ENCODE measurements around the gene KCMF1. TPM values are rescaled to one million over a fixed set of nuclear protein-coding genes. Genes with fewer than 3 reads are reported as not detected.

The KCMF1 gene
- total and polyA plus RNA-seq, 2 of the 13 experiments (the other 11 are each of a cell fraction or from before 2014, with no cell fraction given) = 62.1 to 116 TPM

DNA sequence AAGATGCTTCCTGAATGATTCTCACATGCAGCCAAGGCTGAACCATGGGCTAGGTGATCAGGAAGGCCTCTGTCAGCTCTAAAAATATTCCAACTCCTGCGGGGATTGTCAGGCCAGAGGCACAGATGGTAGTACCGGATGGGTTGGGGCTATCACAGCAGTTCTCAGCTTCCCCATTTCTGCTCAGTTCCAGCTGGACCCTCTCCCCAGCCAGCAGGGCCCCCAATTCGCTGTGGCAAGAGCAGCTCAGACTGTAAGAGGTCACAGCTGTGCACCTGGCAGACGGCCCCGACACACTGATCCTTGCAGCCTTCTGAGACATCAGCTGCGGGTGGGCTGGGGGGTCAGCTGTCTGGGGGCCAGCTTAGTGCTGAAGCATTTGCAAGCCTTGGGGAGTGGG lies 118.6 kb downstream of the KCMF1 start (continued):
- TF ChIP-seq, protein P1, sequence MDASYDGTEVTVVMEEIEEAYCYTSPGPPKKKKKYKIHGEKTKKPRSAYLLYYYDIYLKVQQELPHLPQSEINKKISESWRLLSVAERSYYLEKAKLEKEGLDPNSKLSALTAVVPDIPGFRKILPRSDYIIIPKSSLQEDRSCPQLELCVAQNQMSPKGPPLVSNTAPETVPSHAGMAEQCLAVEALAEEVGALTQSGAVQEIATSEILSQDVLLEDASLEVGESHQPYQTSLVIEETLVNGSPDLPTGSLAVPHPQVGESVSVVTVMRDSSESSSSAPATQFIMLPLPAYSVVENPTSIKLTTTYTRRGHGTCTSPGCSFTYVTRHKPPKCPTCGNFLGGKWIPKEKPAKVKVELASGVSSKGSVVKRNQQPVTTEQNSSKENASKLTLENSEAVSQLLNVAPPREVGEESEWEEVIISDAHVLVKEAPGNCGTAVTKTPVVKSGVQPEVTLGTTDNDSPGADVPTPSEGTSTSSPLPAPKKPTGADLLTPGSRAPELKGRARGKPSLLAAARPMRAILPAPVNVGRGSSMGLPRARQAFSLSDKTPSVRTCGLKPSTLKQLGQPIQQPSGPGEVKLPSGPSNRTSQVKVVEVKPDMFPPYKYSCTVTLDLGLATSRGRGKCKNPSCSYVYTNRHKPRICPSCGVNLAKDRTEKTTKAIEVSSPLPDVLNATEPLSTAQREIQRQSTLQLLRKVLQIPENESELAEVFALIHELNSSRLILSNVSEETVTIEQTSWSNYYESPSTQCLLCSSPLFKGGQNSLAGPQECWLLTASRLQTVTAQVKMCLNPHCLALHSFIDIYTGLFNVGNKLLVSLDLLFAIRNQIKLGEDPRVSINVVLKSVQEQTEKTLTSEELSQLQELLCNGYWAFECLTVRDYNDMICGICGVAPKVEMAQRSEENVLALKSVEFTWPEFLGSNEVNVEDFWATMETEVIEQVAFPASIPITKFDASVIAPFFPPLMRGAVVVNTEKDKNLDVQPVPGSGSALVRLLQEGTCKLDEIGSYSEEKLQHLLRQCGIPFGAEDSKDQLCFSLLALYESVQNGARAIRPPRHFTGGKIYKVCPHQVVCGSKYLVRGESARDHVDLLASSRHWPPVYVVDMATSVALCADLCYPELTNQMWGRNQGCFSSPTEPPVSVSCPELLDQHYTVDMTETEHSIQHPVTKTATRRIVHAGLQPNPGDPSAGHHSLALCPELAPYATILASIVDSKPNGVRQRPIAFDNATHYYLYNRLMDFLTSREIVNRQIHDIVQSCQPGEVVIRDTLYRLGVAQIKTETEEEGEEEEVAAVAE (CRISPR knock-in tag; IDR thresholded peaks at IDR 0.05; ENCODE audit: borderline replicate concordance) = no peak
- TF ChIP-seq KDM6A (CRISPR knock-in tag; IDR thresholded peaks at IDR 0.05; ENCODE audit: low read depth) = no peak

DNA sequence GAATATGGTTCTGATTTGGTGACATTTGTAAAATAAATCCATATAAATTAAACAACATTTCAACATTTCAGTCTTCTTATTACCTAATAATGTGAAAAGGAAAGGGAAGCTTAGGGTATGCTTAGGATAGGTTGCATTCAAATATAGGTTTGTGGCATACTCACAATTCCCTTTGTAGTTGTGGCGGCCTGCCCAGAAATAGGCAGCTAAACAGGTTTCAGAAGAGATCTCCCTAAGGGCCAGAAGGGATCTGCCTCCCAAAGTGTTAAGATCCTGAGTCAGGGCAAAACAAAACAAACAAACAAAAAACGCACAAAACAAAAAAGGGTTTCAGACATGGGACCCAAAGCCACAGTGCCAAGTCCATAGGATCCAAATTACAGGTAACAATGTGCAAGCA lies 120.9 kb downstream of the KCMF1 start:
- Histone ChIP-seq H3K9me3 (ENCODE audit: low read length) (no peaks in the 10 kb centered on the region), H3K79me2 (ENCODE audit: insufficient read depth, low read length) (no peaks in the 10 kb centered on the region), H3K36me3 (replicated peaks in 1 of 2; ENCODE audit: control insufficient read depth in 1 of 2, insufficient read depth in 2 of 2, low read length in 2 of 2) (no peaks in the 10 kb centered on the region), H3K9ac (ENCODE audit: insufficient read depth, low read depth, low read length) (no peak overlapping the region), H2AFZ (ENCODE audit: low read length) (no peak overlapping the region), H4K20me1 (ENCODE audit: insufficient read depth, low read length) (no peaks in the 10 kb centered on the region), H3K4me1 (ENCODE audit: insufficient read depth, low read length) (no peaks in the 10 kb centered on the region), H3K4me2 (ENCODE audit: low read depth, low read length) (no peak overlapping the region), H3K4me3 (replicated peaks in 1 of 3; ENCODE audit: insufficient read depth in 1 of 3, low read depth in 2 of 3, low read length in 3 of 3) (no peak overlapping the region), H3K27ac (ENCODE audit: extremely low read length, insufficient read depth, low read length) (no peak overlapping the region), H3K27me3 (ENCODE audit: control insufficient read depth in 1 of 2, insufficient read depth in 2 of 2, low read length in 2 of 2) (peaks cover 4 to 22% of the 10 kb centered on the region in 2 experiments; a peak in 4 of 5 replicates)
- FAIRE-seq (no peak), ATAC-seq (no peak), DNase-seq (ENCODE audit: low spot score) (no peak)
- ChIA-PET POLR2A (no interaction called here), CTCF (ENCODE audit: low intra/inter-chr PET ratio, low total read pairs) (no interaction called here)
- intact Hi-C loops (cut with micrococcal nuclease; ENCODE audit: unreplicated experiment) = no loop called here
- BruUV-seq (replicated peaks) = no TSS peak
- in situ Hi-C loops (cut with HindIII; ENCODE audit: extremely low pct_ligation_motif_present, low pct_unique_long_range_greater_than_20kb) = no loop called here
- WGBS (ENCODE audit: low lambda C conversion rate) = 12% methylated on average over 2 of the region's 2 CpGs
- TF ChIP-seq, protein P2, sequence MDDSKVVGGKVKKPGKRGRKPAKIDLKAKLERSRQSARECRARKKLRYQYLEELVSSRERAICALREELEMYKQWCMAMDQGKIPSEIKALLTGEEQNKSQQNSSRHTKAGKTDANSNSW (CRISPR knock-in tag; IDR thresholded peaks at IDR 0.05; ENCODE audit: borderline replicate concordance) = no peak
- no peak for TF ChIP-seq ZNF263 (CRISPR knock-in tag; IDR thresholded peaks at IDR 0.05)
- no peak for TF ChIP-seq FOXC1 (CRISPR knock-in tag; IDR thresholded peaks at IDR 0.05; ENCODE audit: borderline replicate concordance)
- no peak for TF ChIP-seq HMG20B (CRISPR knock-in tag; conservative IDR thresholded peaks at IDR 0.05)
- no peak for TF ChIP-seq ZNF296 (CRISPR knock-in tag; conservative IDR thresholded peaks at IDR 0.05)
- no peak for TF ChIP-seq BRCA1 (CRISPR knock-in tag; IDR thresholded peaks at IDR 0.05)
- no peak for TF ChIP-seq ZNF841 (CRISPR knock-in tag; IDR thresholded peaks at IDR 0.05; ENCODE audit: borderline replicate concordance)
- no peak for TF ChIP-seq ZNF337 (CRISPR knock-in tag; IDR thresholded peaks at IDR 0.05; ENCODE audit: borderline replicate concordance, low read depth)
- TF ChIP-seq, protein P3, sequence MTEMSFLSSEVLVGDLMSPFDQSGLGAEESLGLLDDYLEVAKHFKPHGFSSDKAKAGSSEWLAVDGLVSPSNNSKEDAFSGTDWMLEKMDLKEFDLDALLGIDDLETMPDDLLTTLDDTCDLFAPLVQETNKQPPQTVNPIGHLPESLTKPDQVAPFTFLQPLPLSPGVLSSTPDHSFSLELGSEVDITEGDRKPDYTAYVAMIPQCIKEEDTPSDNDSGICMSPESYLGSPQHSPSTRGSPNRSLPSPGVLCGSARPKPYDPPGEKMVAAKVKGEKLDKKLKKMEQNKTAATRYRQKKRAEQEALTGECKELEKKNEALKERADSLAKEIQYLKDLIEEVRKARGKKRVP (CRISPR knock-in tag; IDR thresholded peaks at IDR 0.05) = no peak
- TF ChIP-seq, protein P4, sequence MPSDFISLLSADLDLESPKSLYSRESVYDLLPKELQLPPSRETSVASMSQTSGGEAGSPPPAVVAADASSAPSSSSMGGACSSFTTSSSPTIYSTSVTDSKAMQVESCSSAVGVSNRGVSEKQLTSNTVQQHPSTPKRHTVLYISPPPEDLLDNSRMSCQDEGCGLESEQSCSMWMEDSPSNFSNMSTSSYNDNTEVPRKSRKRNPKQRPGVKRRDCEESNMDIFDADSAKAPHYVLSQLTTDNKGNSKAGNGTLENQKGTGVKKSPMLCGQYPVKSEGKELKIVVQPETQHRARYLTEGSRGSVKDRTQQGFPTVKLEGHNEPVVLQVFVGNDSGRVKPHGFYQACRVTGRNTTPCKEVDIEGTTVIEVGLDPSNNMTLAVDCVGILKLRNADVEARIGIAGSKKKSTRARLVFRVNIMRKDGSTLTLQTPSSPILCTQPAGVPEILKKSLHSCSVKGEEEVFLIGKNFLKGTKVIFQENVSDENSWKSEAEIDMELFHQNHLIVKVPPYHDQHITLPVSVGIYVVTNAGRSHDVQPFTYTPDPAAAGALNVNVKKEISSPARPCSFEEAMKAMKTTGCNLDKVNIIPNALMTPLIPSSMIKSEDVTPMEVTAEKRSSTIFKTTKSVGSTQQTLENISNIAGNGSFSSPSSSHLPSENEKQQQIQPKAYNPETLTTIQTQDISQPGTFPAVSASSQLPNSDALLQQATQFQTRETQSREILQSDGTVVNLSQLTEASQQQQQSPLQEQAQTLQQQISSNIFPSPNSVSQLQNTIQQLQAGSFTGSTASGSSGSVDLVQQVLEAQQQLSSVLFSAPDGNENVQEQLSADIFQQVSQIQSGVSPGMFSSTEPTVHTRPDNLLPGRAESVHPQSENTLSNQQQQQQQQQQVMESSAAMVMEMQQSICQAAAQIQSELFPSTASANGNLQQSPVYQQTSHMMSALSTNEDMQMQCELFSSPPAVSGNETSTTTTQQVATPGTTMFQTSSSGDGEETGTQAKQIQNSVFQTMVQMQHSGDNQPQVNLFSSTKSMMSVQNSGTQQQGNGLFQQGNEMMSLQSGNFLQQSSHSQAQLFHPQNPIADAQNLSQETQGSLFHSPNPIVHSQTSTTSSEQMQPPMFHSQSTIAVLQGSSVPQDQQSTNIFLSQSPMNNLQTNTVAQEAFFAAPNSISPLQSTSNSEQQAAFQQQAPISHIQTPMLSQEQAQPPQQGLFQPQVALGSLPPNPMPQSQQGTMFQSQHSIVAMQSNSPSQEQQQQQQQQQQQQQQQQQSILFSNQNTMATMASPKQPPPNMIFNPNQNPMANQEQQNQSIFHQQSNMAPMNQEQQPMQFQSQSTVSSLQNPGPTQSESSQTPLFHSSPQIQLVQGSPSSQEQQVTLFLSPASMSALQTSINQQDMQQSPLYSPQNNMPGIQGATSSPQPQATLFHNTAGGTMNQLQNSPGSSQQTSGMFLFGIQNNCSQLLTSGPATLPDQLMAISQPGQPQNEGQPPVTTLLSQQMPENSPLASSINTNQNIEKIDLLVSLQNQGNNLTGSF (CRISPR knock-in tag; IDR thresholded peaks at IDR 0.05) = no peak
- no peak for TF ChIP-seq SNAI1 (CRISPR knock-in tag; IDR thresholded peaks at IDR 0.05; ENCODE audit: borderline replicate concordance)
